H1 (cell line): ENCODE measurements around the gene FMC1. TPM values are rescaled to one million over a fixed set of nuclear protein-coding genes. Genes with fewer than 3 reads are reported as not detected.
A peak's percentile ranks its signal among the peaks of the same experiment; 100 is the strongest.

Experiments used
- CTCF ChIA-PET: fragments of 300-600 bp; sonication (Branson Sonifier 250); formaldehyde crosslinking; loops from one replicate; lab custom pipeline; 2021; ENCODE audit not compliant: partially characterized antibody; lab: Charles Lee
- POLR2A ChIA-PET: fragments of 300-600 bp; sonication (Branson Sonifier 250); formaldehyde crosslinking; loops from one replicate; lab custom pipeline; 2021; ENCODE audit warnings: inconsistent platforms; ENCODE audit not compliant: partially characterized antibody; lab: Charles Lee
- DNase-seq, 2 experiments: peaks; one replicate each; pipeline versions ENCODE4 v3.0.0 to v3.0.0-alpha.2; 2010 to 2022; ENCODE audit warnings: low spot score in 2 of 2, low read depth in 1 of 2, mixed read lengths in 1 of 2
- FAIRE-seq: peaks from 2 replicates; lab custom pipeline; 2011; peaks lifted over from hg19 to GRCh38; lab: Jason Lieb, UNC
- H2AFZ ChIP-seq: 2 replicates; pipeline ENCODE4 v1.8.1; 2012; ENCODE audit warnings: low read length, inconsistent platforms
- H2AK5ac ChIP-seq: 2 replicates; pipeline ENCODE4 v1.6.1; 2013; ENCODE audit warnings: low read depth, low read length
- H2BK120ac ChIP-seq: replicated peaks from 2 replicates; pipeline ENCODE3; 2013; ENCODE audit warnings: low read depth, low read length, inconsistent platforms
- H2BK12ac ChIP-seq: 2 replicates; pipeline ENCODE4 v1.6.1; 2013; ENCODE audit warnings: low read depth, low read length
- H2BK15ac ChIP-seq: 2 replicates; pipeline ENCODE4 v1.6.1; 2013; ENCODE audit warnings: low read length
- H2BK20ac ChIP-seq: 2 replicates; pipeline ENCODE4 v1.6.1; 2013; ENCODE audit warnings: low read length
- H2BK5ac ChIP-seq: 2 replicates; pipeline ENCODE4 v1.6.1; 2013; ENCODE audit warnings: low read depth, low read length
- H3K14ac ChIP-seq: 2 replicates; pipeline ENCODE4 v1.6.1; 2013; ENCODE audit warnings: inconsistent platforms; ENCODE audit not compliant: insufficient read length
- H3K18ac ChIP-seq: 2 replicates; pipeline ENCODE4 v1.6.1; 2013; ENCODE audit warnings: low read length; ENCODE audit errors: extremely low read depth
- H3K23ac ChIP-seq: 2 replicates; pipeline ENCODE4 v1.6.1; 2013; ENCODE audit warnings: inconsistent platforms; ENCODE audit not compliant: insufficient read length
- H3K23me2 ChIP-seq: 2 replicates; pipeline ENCODE4 v1.6.1; 2013; ENCODE audit warnings: low read depth, low read length
- H3K27ac ChIP-seq: 2 replicates; pipeline ENCODE4 v1.6.1; 2011; ENCODE audit warnings: low read depth, low read length, inconsistent platforms
- H3K27me3 ChIP-seq, 4 experiments: replicated peaks in 1 of 4; 1 replicate in 1 of 4; 2 replicates in 3 of 4; pipeline versions ENCODE4 v1.6.1 to v1.8.1; 2011 to 2013; ENCODE audit warnings: low read length in 3 of 4, mild to moderate bottlenecking in 3 of 4, inconsistent platforms in 2 of 4, mixed read lengths in 2 of 4, moderate library complexity in 1 of 4; ENCODE audit not compliant: control insufficient read depth in 3 of 4, insufficient read depth in 3 of 4; ENCODE audit errors: extremely low read depth in 1 of 4
- H3K36me3 ChIP-seq, 4 experiments: 2 replicates each; pipeline versions ENCODE4 v1.6.1 to v1.8.1; 2011 to 2013; ENCODE audit warnings: mild to moderate bottlenecking in 4 of 4, low read length in 3 of 4, moderate library complexity in 2 of 4, control low read depth in 1 of 4, inconsistent platforms in 1 of 4; ENCODE audit not compliant: insufficient read depth in 4 of 4, control insufficient read depth in 2 of 4
- H3K4ac ChIP-seq: replicated peaks from 2 replicates; pipeline ENCODE3; 2013; ENCODE audit warnings: low read length, low read depth, mixed read lengths, inconsistent platforms; ENCODE audit not compliant: insufficient read length
- H3K4me1 ChIP-seq, 4 experiments: replicated peaks in 1 of 4; 1 replicate in 1 of 4; 2 replicates in 3 of 4; pipeline versions ENCODE4 v1.6.1 to v1.8.1; 2011 to 2013; ENCODE audit warnings: low read length in 3 of 4, inconsistent platforms in 2 of 4, mixed read lengths in 1 of 4; ENCODE audit not compliant: insufficient read depth in 4 of 4, control insufficient read depth in 3 of 4
- H3K4me2 ChIP-seq, 2 experiments: 2 replicates each; pipeline versions ENCODE4 v1.6.1 to v1.8.1; 2011 to 2013; ENCODE audit warnings: low read depth in 2 of 2, low read length in 2 of 2, control low read depth in 1 of 2, inconsistent platforms in 1 of 2, mild to moderate bottlenecking in 1 of 2; ENCODE audit not compliant: insufficient read depth in 1 of 2
- H3K4me3 ChIP-seq, 4 experiments: fragments of 200-600, 300-600 bp in 1 of 4; sonication (generic), shearing (Covaris generic), sonication (Bioruptor Twin) in 1 of 4; 2 replicates each; pipeline versions ENCODE4 v1.5.1 to v1.8.1; 2011 to 2016; ENCODE audit warnings: low read length in 4 of 4, low read depth in 3 of 4, control low read depth in 2 of 4, inconsistent platforms in 2 of 4, mild to moderate bottlenecking in 2 of 4, mixed read lengths in 1 of 4, moderate library complexity in 1 of 4; ENCODE audit not compliant: insufficient read depth in 2 of 4; ENCODE audit errors: extremely low read depth in 1 of 4
- H3K56ac ChIP-seq: replicated peaks from 2 replicates; pipeline ENCODE3; 2013; ENCODE audit warnings: low read depth, mild to moderate bottlenecking, mixed read lengths, low read length, inconsistent platforms; ENCODE audit not compliant: insufficient read length
- H3K79me1 ChIP-seq: 2 replicates; pipeline ENCODE4 v1.6.1; 2013; ENCODE audit warnings: low read depth, low read length, control low read depth
- H3K79me2 ChIP-seq, 2 experiments: 2 replicates each; pipeline versions ENCODE4 v1.6.1 to v1.8.1; 2012 to 2013; ENCODE audit warnings: low read length in 2 of 2, mild to moderate bottlenecking in 2 of 2, inconsistent platforms in 1 of 2; ENCODE audit not compliant: insufficient read depth in 2 of 2, control insufficient read depth in 1 of 2
- H3K9ac ChIP-seq, 4 experiments: replicated peaks in 1 of 4; 1 replicate in 1 of 4; 2 replicates in 3 of 4; pipeline versions ENCODE4 v1.6.1 to v1.8.1; 2011 to 2013; ENCODE audit warnings: low read depth in 3 of 4, low read length in 3 of 4, control low read depth in 2 of 4, mild to moderate bottlenecking in 2 of 4, moderate library complexity in 2 of 4, inconsistent platforms in 1 of 4; ENCODE audit errors: extremely low read depth in 1 of 4
- H3K9me3 ChIP-seq, 2 experiments: 2 replicates each; pipeline versions ENCODE4 v1.6.1 to v1.8.1; 2012 to 2013; ENCODE audit warnings: mild to moderate bottlenecking in 2 of 2, moderate library complexity in 2 of 2, control low read depth in 1 of 2, inconsistent platforms in 1 of 2, low read depth in 1 of 2, low read length in 1 of 2, mixed read lengths in 1 of 2; ENCODE audit not compliant: insufficient read depth in 2 of 2
- H4K20me1 ChIP-seq, 2 experiments: replicated peaks in 1 of 2; 2 replicates each; pipeline versions ENCODE3 to v1.8.1; 2011 to 2013; ENCODE audit warnings: inconsistent platforms in 2 of 2, low read length in 2 of 2, mild to moderate bottlenecking in 1 of 2; ENCODE audit not compliant: insufficient read depth in 2 of 2, control insufficient read depth in 1 of 2
- H4K5ac ChIP-seq: 2 replicates; pipeline ENCODE4 v1.6.1; 2013; ENCODE audit warnings: low read length, low read depth, mixed read lengths, inconsistent platforms; ENCODE audit not compliant: insufficient read length
- H4K8ac ChIP-seq: 2 replicates; pipeline ENCODE4 v1.8.0; 2013; ENCODE audit warnings: mild to moderate bottlenecking, moderate library complexity, low read length, inconsistent platforms; ENCODE audit not compliant: insufficient read depth; ENCODE audit errors: extremely low read depth
- H4K91ac ChIP-seq: replicated peaks from 2 replicates; pipeline ENCODE3; 2013; ENCODE audit warnings: low read length, mixed read lengths, inconsistent platforms; ENCODE audit not compliant: insufficient read length
- BACH1 ChIP-seq: IDR thresholded peaks from 2 replicates; pipeline ENCODE4 v1.6.1; 2012; ENCODE audit warnings: low read length, improper control_type of control experiment
- CTBP2 ChIP-seq: IDR thresholded peaks from 2 replicates; pipeline ENCODE4 v1.7.0; 2011; ENCODE audit warnings: borderline replicate concordance, mild to moderate bottlenecking, moderate library complexity, mixed read lengths, low read length; ENCODE audit not compliant: insufficient read depth, insufficient read length
- E2F6 ChIP-seq: IDR thresholded peaks from 2 replicates; pipeline ENCODE4 v1.6.1; 2012; ENCODE audit warnings: inconsistent platforms
- EP300 ChIP-seq, 2 experiments: IDR thresholded peaks; 1 replicate in 1 of 2; 2 replicates in 1 of 2; pipeline ENCODE4 v1.6.1; 2011 to 2012; ENCODE audit warnings: low read depth in 2 of 2, low read length in 2 of 2, mild to moderate bottlenecking in 2 of 2, borderline replicate concordance in 1 of 2, inconsistent platforms in 1 of 2, moderate library complexity in 1 of 2
- FOSL1 ChIP-seq: IDR thresholded peaks from 2 replicates; pipeline ENCODE4 v1.6.1; 2011; ENCODE audit warnings: mild to moderate bottlenecking, low read depth, low read length, moderate library complexity; ENCODE audit not compliant: insufficient read depth
- GABPA ChIP-seq: IDR thresholded peaks from 2 replicates; pipeline ENCODE4 v1.6.1; 2011; ENCODE audit warnings: mild to moderate bottlenecking, low read length, moderate library complexity, borderline replicate concordance; ENCODE audit not compliant: insufficient read depth
- GTF2F1 ChIP-seq: IDR thresholded peaks from 2 replicates; pipeline ENCODE4 v1.6.1; 2012; ENCODE audit warnings: low read depth, low read length, improper control_type of control experiment, borderline replicate concordance
- MAX ChIP-seq: IDR thresholded peaks from 2 replicates; pipeline ENCODE4 v1.6.1; 2012; ENCODE audit warnings: inconsistent platforms
- RBBP5 ChIP-seq: IDR thresholded peaks from 2 replicates; pipeline ENCODE4 v1.7.1; 2012; ENCODE audit warnings: low read depth, mild to moderate bottlenecking, inconsistent platforms, low read length, moderate library complexity, borderline replicate concordance
- TAF1 ChIP-seq: IDR thresholded peaks from 2 replicates; pipeline ENCODE4 v1.6.1; 2011; ENCODE audit warnings: mild to moderate bottlenecking, low read depth, low read length
- TCF12 ChIP-seq: IDR thresholded peaks from 2 replicates; pipeline ENCODE4 v1.6.1; 2011; ENCODE audit warnings: low read depth, mild to moderate bottlenecking, low read length
- TEAD4 ChIP-seq: IDR thresholded peaks from 2 replicates; pipeline ENCODE4 v1.6.1; 2012; ENCODE audit warnings: low read depth, low read length, inconsistent platforms, mixed read lengths
- WGBS, 2 experiments: shearing (Covaris generic) in 1 of 2; methylation state at CpG; one replicate each; pipeline versions ENCODE4 v1.1.6 to v1.1.7; 2013 to 2015; ENCODE audit warnings: low lambda C conversion rate in 2 of 2, mixed read lengths in 2 of 2, inconsistent platforms in 1 of 2, low coverage in 1 of 2, missing lambda C conversion rate in 1 of 2; ENCODE audit not compliant: insufficient replicate concordance in 2 of 2, insufficient coverage in 1 of 2, insufficient read length in 1 of 2; ENCODE audit errors: extremely low coverage in 1 of 2, missing lambda C conversion rate in 1 of 2; 5-methylcytosine and 5-hydroxymethylcytosine counted together
- polyA plus RNA-seq, 7 experiments: library from polyadenylated mRNA; depleted of rRNA in 3 of 7; stranded (reverse) in 5 of 7; unstranded in 2 of 7; fragments of >200 nt in 5 of 7; fragments of 200-250 nt in 2 of 7; gene quantifications; 1 replicate in 5 of 7; 2 replicates in 1 of 7; 4 replicates in 1 of 7; pipeline versions ENCODE4 v1.2.1 to v1.2.3, GENCODE V29; 2011 to 2013; ENCODE audit warnings: missing spikeins in 2 of 7, mixed read lengths in 2 of 7
- total RNA-seq: library from RNA; stranded (reverse); fragmentation: NEBNext Ultra II Directional; extraction: Animal tissue kit (Norgen Biotek cat#: 25700); gene quantifications from 2 replicates; pipeline ENCODE4 v1.2.1, GENCODE V29; 2021

FMC1 gene
- total and polyA plus RNA-seq, 2 of the 8 experiments (the other 6 are each of a cell fraction or from before 2014, with no cell fraction given): 15.8 to 28.4 TPM

GRCh38 chr7:139362302-139362701, 21.2 kb downstream of the FMC1 start:
- Histone ChIP-seq H2BK20ac (no peak overlapping the region), H3K23me2 (no peaks in the 10 kb centered on the region; the same call in 1 of the 2 replicates), H3K4ac (no peak overlapping the region), H3K9ac (no peak overlapping the region), H3K27me3 (no peaks in the 10 kb centered on the region), H3K36me3 (peaks cover 0 to 21% (median 0%) of the 10 kb centered on the region in 4 experiments; a peak in 2 of 8 replicates), H3K14ac (no peak overlapping the region), H3K4me3 (peak overlapping the region in 1 of 4 experiments; percentile 88; a peak in 1 of 8 replicates), H3K79me1 (no peaks in the 10 kb centered on the region), H4K8ac (no peak overlapping the region), H3K56ac (no peak overlapping the region), H2AFZ (no peak overlapping the region), H3K18ac (no peak overlapping the region), H3K4me2 (peak overlapping the region; percentile 42 to 68), H3K4me1 (peaks cover 0 to 9% (median 7%) of the 10 kb centered on the region in 4 experiments; a peak in 6 of 7 replicates), H4K91ac (no peak overlapping the region), H2BK12ac (no peak overlapping the region), H2BK5ac (no peak overlapping the region), H4K20me1 (peaks cover 2 to 7% of the 10 kb centered on the region in 2 experiments), H2AK5ac (no peak overlapping the region), H3K23ac (no peak overlapping the region), H3K27ac (no peak overlapping the region), H2BK120ac (no peak overlapping the region), H2BK15ac (no peak overlapping the region), H3K79me2 (peaks cover 34 to 68% of the 10 kb centered on the region in 2 experiments), H4K5ac (no peak overlapping the region), H3K9me3 (no peaks in the 10 kb centered on the region)
- ChIA-PET CTCF (no interaction called here), POLR2A (interaction anchor here (0.9 kb wide), 1 partner anchor 23 kb away, joined by 6 read pairs; no protein-coding TSS in a partner anchor)
- FAIRE-seq: no peak
- DNase-seq: no peak
- WGBS, 2 experiments: 40% methylated on average over 3 of the region's 3 CpGs; no CpG with 5 or more reads in 1 of the 2 experiments
- TF ChIP-seq TAF1: no peak
- TF ChIP-seq RBBP5: no peak
- no peak for TF ChIP-seq TCF12
- no peak for TF ChIP-seq E2F6
- TF ChIP-seq BACH1: no peak
- no peak for TF ChIP-seq EP300 (IDR thresholded peaks at IDR 0.05; ENCODE audit: borderline replicate concordance in 1 of 2, low read depth in 2 of 2, low read length in 2 of 2)
- no peak for TF ChIP-seq MAX
- TF ChIP-seq FOSL1: no peak
- TF ChIP-seq GABPA: no peak
- no peak for TF ChIP-seq CTBP2
- no peak for TF ChIP-seq TEAD4
- TF ChIP-seq GTF2F1: no peak
